GM18517 (cell line): Measurements from ENCODE around the gene SLC7A11.
A peak's percentile ranks its signal among the peaks of the same experiment; 100 is the strongest.
"Not testable (repeated sequence)": the region's sequence is repeated elsewhere in the genome, so short reads cannot be mapped to it uniquely, and the experiment has no call there.

Source experiments
- ATAC-seq: cut with Tn5 transposase; IDR thresholded peaks from one replicate; pipeline ENCODE4 v1.9.1; 2021; ENCODE audit warnings: mild to moderate bottlenecking, moderate library complexity; ENCODE audit not compliant: unreplicated experiment

Gene SLC7A11

GRCh38 chr4:138243369-138243768, 1.2 kb upstream of the SLC7A11 start:
- no peak for ATAC-seq

- ATAC-seq, result no peak
Observed at GRCh38 chr4:138242834-138243156, 646 bp upstream of the SLC7A11 start.

GRCh38 chr4:138241281-138242075, 671 bp downstream of the SLC7A11 start:
- ATAC-seq, result no peak

GRCh38 chr4:138239491-138239890, 2.7 kb downstream of the SLC7A11 start:
- ATAC-seq, result no peak

- ATAC-seq, result no peak
Observed at GRCh38 chr4:138238521-138239292, 3.4 kb downstream of the SLC7A11 start.

GRCh38 chr4:138237132-138237531, 5.0 kb downstream of the SLC7A11 start:
- not testable (repeated sequence) for ATAC-seq

GRCh38 chr4:138236037-138236436, 6.1 kb downstream of the SLC7A11 start:
- ATAC-seq, result no peak

- ATAC-seq, result peak; percentile 51
Observed at GRCh38 chr4:138235419-138235952, 6.7 kb downstream of the SLC7A11 start.

GRCh38 chr4:138234248-138234647, 7.9 kb downstream of the SLC7A11 start:
- ATAC-seq, result no peak

GRCh38 chr4:138233313-138234034, 8.7 kb downstream of the SLC7A11 start:
- no peak for ATAC-seq

GRCh38 chr4:138232364-138232763, 9.8 kb downstream of the SLC7A11 start:
- ATAC-seq, result no peak

- no peak for ATAC-seq
Observed at GRCh38 chr4:138230048-138230447, 12.1 kb downstream of the SLC7A11 start.

- no peak for ATAC-seq
Observed at GRCh38 chr4:138229160-138229559, 13.0 kb downstream of the SLC7A11 start.

- ATAC-seq, result no peak
Observed at GRCh38 chr4:138226351-138226750, 15.8 kb downstream of the SLC7A11 start.

GRCh38 chr4:138225477-138225876, 16.7 kb downstream of the SLC7A11 start:
- no peak for ATAC-seq

GRCh38 chr4:138224614-138225013, 17.5 kb downstream of the SLC7A11 start:
- ATAC-seq, result no peak

- ATAC-seq, result peak; percentile 60
Observed at GRCh38 chr4:138223231-138223910, 18.8 kb downstream of the SLC7A11 start.

- ATAC-seq, result no peak
Observed at GRCh38 chr4:138222046-138222445, 20.1 kb downstream of the SLC7A11 start.

- ATAC-seq, result no peak
Observed at GRCh38 chr4:138218976-138219375, 23.2 kb downstream of the SLC7A11 start.

GRCh38 chr4:138217567-138217966, 24.6 kb downstream of the SLC7A11 start:
- no peak for ATAC-seq
